Natural killer cell treated with Interleukin-12 subunit alpha and Interleukin-12 subunit beta and Interleukin-15 and Interleukin-18, amount 100 ng/mL, for 72 hours (primary cell): ENCODE results near the gene CALML5. TPM values are rescaled to one million over a fixed set of nuclear protein-coding genes. Genes with fewer than 3 reads are reported as not detected.
A peak's percentile ranks its signal among the peaks of the same experiment; 100 is the strongest.

Source experiments
- ATAC-seq, 2 donors: fragments of 150-1000 bp; cut with Tn5 transposase in 1 of 2; sonication (Bioruptor Pico), chemical (Tn5 transposase) in 1 of 2; 2 replicates each; pipeline ENCODE4 v1.10.0; 2021
- DNase-seq: peaks from one replicate; pipeline ENCODE4 v3.0.0; 2022; ENCODE audit warnings: low spot score
- H3K27ac Mint-ChIP-seq, 2 donors: 1 replicate in 1 of 2; 2 replicates in 1 of 2; pipeline ENCODE4 v1.8.0; 2022; ENCODE audit warnings: mixed read lengths in 2 of 2, mild to moderate bottlenecking in 1 of 2, moderate library complexity in 1 of 2
- H3K27me3 Mint-ChIP-seq, 2 donors: 1 replicate in 1 of 2; 2 replicates in 1 of 2; pipeline ENCODE4 v1.8.0; 2022; ENCODE audit warnings: mixed read lengths in 2 of 2
- H3K36me3 Mint-ChIP-seq: one replicate; pipeline ENCODE4 v1.8.0; 2022; ENCODE audit warnings: mixed read lengths
- H3K4me1 Mint-ChIP-seq, 2 donors: 1 replicate in 1 of 2; 2 replicates in 1 of 2; pipeline ENCODE4 v1.8.0; 2022; ENCODE audit warnings: low read depth in 2 of 2, mixed read lengths in 2 of 2, mild to moderate bottlenecking in 1 of 2
- H3K4me3 Mint-ChIP-seq: one replicate; pipeline ENCODE4 v1.8.0; 2022; ENCODE audit warnings: mixed read lengths
- H3K9me3 Mint-ChIP-seq: 2 replicates; pipeline ENCODE4 v1.8.0; 2022; ENCODE audit warnings: mixed read lengths
- total RNA-seq, 2 donors: library from RNA; stranded (reverse); gene quantifications; one replicate each; pipeline ENCODE4 v1.2.3, GENCODE V29; 2022

Gene CALML5
- total RNA-seq, 2 donors from 2014 or later = not detected

- Mint-ChIP-seq H3K4me3 (no peak overlapping the region), H3K27ac (no peak overlapping the region), H3K36me3 (no peaks in the 10 kb centered on the region), H3K27me3 (peaks cover 6 to 8% of the 10 kb centered on the region in 2 donors), H3K4me1 (no peaks in the 10 kb centered on the region), H3K9me3 (no peaks in the 10 kb centered on the region)
- no peak for DNase-seq
- ATAC-seq = peak; percentile 34 to 35
Observed at GRCh38 chr10:5469353-5470061, 29.9 kb downstream of the CALML5 start.

GRCh38 chr10:5468262-5469106 is 30.9 kb downstream of the CALML5 start:
- Mint-ChIP-seq H3K27ac (no peak overlapping the region), H3K4me1 (no peaks in the 10 kb centered on the region), H3K36me3 (no peaks in the 10 kb centered on the region), H3K9me3 (no peaks in the 10 kb centered on the region), H3K4me3 (no peak overlapping the region), H3K27me3 (peaks cover 6 to 8% of the 10 kb centered on the region in 2 donors)
- ATAC-seq (no peak), DNase-seq (no peak)

GRCh38 chr10:5467634-5468255 is 31.6 kb downstream of the CALML5 start:
- Mint-ChIP-seq H3K27ac (no peak overlapping the region), H3K4me1 (no peaks in the 10 kb centered on the region), H3K27me3 (peaks cover 6 to 11% of the 10 kb centered on the region in 2 donors), H3K4me3 (no peak overlapping the region), H3K9me3 (no peaks in the 10 kb centered on the region), H3K36me3 (no peaks in the 10 kb centered on the region)
- ATAC-seq = no peak
- DNase-seq = no peak

- H3K4me3 Mint-ChIP-seq = no peak overlapping the region
- DNase-seq (no peak), ATAC-seq (no peak)
- no peaks in the 10 kb centered on the region for H3K4me1 Mint-ChIP-seq
- H3K36me3 Mint-ChIP-seq = no peaks in the 10 kb centered on the region
- H3K27me3 Mint-ChIP-seq = peaks cover 5 to 11% of the 10 kb centered on the region in 2 donors
- no peaks in the 10 kb centered on the region for H3K9me3 Mint-ChIP-seq
- H3K27ac Mint-ChIP-seq = no peak overlapping the region
Observed at GRCh38 chr10:5467207-5467535, 32.2 kb downstream of the CALML5 start.

GRCh38 chr10:5466451-5467206 is 32.7 kb downstream of the CALML5 start:
- Mint-ChIP-seq H3K27me3 (peaks cover 0 to 11% of the 10 kb centered on the region in 2 donors), H3K4me3 (no peak overlapping the region), H3K4me1 (no peaks in the 10 kb centered on the region), H3K27ac (no peak overlapping the region), H3K9me3 (no peaks in the 10 kb centered on the region), H3K36me3 (no peaks in the 10 kb centered on the region)
- peak; percentile 10 to 29 for ATAC-seq
- no peak for DNase-seq

- no peaks in the 10 kb centered on the region for H3K9me3 Mint-ChIP-seq
- no peaks in the 10 kb centered on the region for H3K4me1 Mint-ChIP-seq
- DNase-seq (no peak), ATAC-seq (peak in 1 of 2 donors; percentile 5)
- H3K27me3 Mint-ChIP-seq = peaks cover 0 to 5% of the 10 kb centered on the region in 2 donors
- H3K27ac Mint-ChIP-seq = no peak overlapping the region
- H3K36me3 Mint-ChIP-seq = no peaks in the 10 kb centered on the region
- no peak overlapping the region for H3K4me3 Mint-ChIP-seq
Observed at GRCh38 chr10:5465976-5466450, 33.4 kb downstream of the CALML5 start.

GRCh38 chr10:5464546-5464945 is 34.8 kb downstream of the CALML5 start:
- Mint-ChIP-seq H3K27me3 (peaks cover 0 to 5% of the 10 kb centered on the region in 2 donors), H3K36me3 (no peaks in the 10 kb centered on the region), H3K4me3 (no peak overlapping the region), H3K4me1 (no peaks in the 10 kb centered on the region), H3K27ac (no peak overlapping the region), H3K9me3 (no peaks in the 10 kb centered on the region)
- DNase-seq (no peak), ATAC-seq (no peak)

GRCh38 chr10:5462841-5463293 is 36.5 kb downstream of the CALML5 start:
- Mint-ChIP-seq H3K36me3 (peaks cover 7% of the 10 kb centered on the region), H3K27ac (no peak overlapping the region), H3K4me1 (no peaks in the 10 kb centered on the region), H3K4me3 (no peak overlapping the region), H3K27me3 (peaks cover 0 to 5% of the 10 kb centered on the region in 2 donors), H3K9me3 (no peaks in the 10 kb centered on the region)
- no peak for ATAC-seq
- no peak for DNase-seq

- peaks cover 11% of the 10 kb centered on the region for H3K36me3 Mint-ChIP-seq
- DNase-seq = no peak
- H3K27me3 Mint-ChIP-seq = peaks cover 0 to 5% of the 10 kb centered on the region in 2 donors
- no peaks in the 10 kb centered on the region for H3K4me1 Mint-ChIP-seq
- ATAC-seq = no peak
- H3K9me3 Mint-ChIP-seq = no peaks in the 10 kb centered on the region
- H3K4me3 Mint-ChIP-seq = no peak overlapping the region
- H3K27ac Mint-ChIP-seq = peak overlapping the region in 1 of 2 donors; percentile 49
Observed at GRCh38 chr10:5461914-5462840, 37.2 kb downstream of the CALML5 start.

GRCh38 chr10:5461203-5461588 is 38.2 kb downstream of the CALML5 start:
- Mint-ChIP-seq H3K27me3 (peaks cover 0 to 5% of the 10 kb centered on the region in 2 donors), H3K9me3 (no peaks in the 10 kb centered on the region), H3K36me3 (peaks cover 11% of the 10 kb centered on the region), H3K27ac (no peak overlapping the region), H3K4me3 (no peak overlapping the region), H3K4me1 (no peaks in the 10 kb centered on the region)
- no peak for DNase-seq
- ATAC-seq = no peak

GRCh38 chr10:5460468-5461202 is 38.7 kb downstream of the CALML5 start:
- Mint-ChIP-seq H3K27me3 (peaks cover 0 to 5% of the 10 kb centered on the region in 2 donors), H3K9me3 (no peaks in the 10 kb centered on the region), H3K27ac (no peak overlapping the region), H3K36me3 (peaks cover 11% of the 10 kb centered on the region), H3K4me3 (no peak overlapping the region), H3K4me1 (no peaks in the 10 kb centered on the region)
- no peak for ATAC-seq
- no peak for DNase-seq
